Stimulated activated effector memory CD8-positive, alpha-beta T cell treated with anti-CD3 and anti-CD28 coated beads, Interleukin-12 subunit alpha, Interleukin-12 subunit beta, amount 100 ng/mL, for 72 hours (primary cell): ENCODE data around the gene CASQ1.

ENCODE experiments used
- ATAC-seq: fragments of 150-1000 bp; cut with Tn5 transposase; 2 replicates; pipeline ENCODE4 v1.10.0; 2021
- DNase-seq, 2 donors: peaks; one replicate each; pipeline ENCODE4 v3.0.0; 2021 to 2022; ENCODE audit warnings: low spot score in 2 of 2
- H3K27ac Mint-ChIP-seq: one replicate; pipeline ENCODE4 v1.8.0; 2022; ENCODE audit warnings: mild to moderate bottlenecking, mixed read lengths
- H3K36me3 Mint-ChIP-seq: one replicate; pipeline ENCODE4 v1.8.0; 2022; ENCODE audit warnings: mild to moderate bottlenecking, mixed read lengths
- H3K4me1 Mint-ChIP-seq: one replicate; pipeline ENCODE4 v1.8.0; 2022; ENCODE audit warnings: mixed read lengths
- H3K4me3 Mint-ChIP-seq: one replicate; pipeline ENCODE4 v1.8.0; 2022; ENCODE audit warnings: mild to moderate bottlenecking, mixed read lengths
- H3K9me3 Mint-ChIP-seq: one replicate; pipeline ENCODE4 v1.8.0; 2022; ENCODE audit warnings: mixed read lengths

CASQ1 gene

DNA sequence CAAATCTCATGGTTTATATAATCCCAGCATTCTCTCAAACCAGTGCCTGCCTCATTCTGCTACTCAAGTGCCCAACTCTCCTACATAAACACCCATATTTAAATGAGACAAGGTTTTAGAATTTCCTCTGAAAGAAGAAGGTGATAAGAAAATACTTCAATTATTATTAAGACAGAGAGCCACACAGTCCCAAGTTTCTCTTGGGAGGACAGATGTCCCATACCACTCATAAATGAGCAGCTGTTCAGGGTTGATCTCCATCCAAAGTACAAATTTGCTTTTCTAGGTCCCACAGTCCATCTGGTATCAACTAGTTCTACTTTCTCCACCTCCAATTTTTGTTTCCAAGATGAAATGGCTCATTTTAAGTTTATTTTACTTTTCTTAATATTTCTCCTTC lies 60.6 kb downstream of the CASQ1 start:
- no peak for DNase-seq
- Mint-ChIP-seq H3K4me3 (no peak overlapping the region), H3K9me3 (no peaks in the 10 kb centered on the region), H3K36me3 (peaks cover 83% of the 10 kb centered on the region), H3K4me1 (peaks cover 10% of the 10 kb centered on the region), H3K27ac (peak overlapping the region; percentile 4)
- no peak for ATAC-seq
